ENCODE results near the gene GPR162.

The GPR162 gene

DNA sequence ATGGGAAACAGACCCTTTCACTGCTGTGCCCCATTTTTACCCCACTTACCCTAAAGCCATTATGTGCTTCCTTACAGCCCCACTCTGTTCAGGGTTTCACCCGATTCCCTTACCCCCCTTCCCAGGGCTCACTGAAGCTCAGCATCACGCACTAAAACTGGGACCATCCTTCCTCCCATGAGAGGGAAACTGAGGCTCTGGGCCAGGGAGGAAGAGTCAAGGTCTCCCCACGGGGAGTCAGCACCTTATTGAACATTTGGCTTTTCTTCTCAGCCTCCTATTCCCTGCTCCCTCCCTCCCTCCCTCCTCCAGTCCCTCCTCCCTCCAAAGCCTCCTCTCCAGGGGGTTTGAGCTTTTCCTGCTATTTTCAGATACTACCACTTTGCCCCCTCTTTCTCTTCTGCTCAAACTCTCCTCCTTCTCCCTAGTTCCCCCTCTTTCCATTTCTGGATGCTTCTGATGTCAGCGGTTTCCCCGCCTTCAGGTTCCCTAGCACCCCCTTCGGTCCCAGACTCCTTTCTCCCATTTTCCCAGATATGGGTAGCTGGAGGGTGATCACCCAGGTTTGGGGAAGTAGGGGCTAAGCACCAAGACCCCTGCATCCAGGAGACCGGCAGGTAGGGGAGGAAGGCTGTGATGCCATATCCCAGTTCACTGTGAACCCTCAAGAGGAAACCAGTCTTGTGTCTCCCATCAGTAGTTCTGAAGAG, 960 bp downstream of the GPR162 start:
- no peak for DNase-seq (ENCODE audit: low read depth)

DNA sequence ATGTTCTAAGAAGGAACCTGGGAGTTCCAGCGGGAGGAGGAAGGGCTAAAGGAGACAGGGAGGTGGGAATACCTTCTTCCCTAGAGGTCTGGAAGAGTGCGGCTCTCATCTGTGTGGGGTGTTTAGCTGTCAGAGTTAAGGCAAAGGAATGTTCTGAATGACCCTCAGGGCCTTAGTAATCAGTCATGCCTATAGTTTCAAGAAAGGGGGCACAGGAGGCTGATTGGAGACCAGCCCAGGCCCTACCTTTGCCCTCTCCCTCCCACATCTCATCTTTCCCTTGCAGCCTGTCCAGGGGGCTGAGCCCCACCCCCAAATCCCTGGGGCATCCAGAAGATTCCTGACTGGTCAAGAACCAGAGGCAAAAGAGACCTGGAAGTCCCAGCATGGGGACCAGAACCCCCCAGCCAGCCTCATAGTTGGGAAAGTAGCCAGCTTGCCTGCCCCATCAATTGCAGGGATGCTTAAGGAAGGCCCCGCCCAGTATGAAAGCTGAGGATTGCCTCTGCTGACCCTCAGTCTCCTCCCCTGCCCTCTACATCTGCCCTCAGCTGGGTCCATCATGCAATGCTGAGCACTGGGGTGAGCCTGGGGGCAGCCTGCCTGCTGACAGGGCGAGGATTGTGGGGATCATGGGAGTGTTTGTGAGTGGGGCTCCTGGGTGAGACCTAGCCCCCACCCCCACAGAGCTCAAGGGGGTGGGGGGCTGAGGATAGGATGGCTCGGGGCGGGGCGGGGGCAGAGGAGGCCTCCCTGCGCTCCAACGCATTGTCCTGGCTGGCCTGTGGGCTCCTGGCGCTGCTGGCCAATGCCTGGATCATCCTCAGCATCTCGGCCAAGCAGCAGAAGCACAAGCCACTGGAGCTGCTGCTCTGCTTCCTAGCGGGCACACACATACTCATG, 1.8 kb downstream of the GPR162 start:
- no peak for DNase-seq (ENCODE audit: low read depth)

DNA sequence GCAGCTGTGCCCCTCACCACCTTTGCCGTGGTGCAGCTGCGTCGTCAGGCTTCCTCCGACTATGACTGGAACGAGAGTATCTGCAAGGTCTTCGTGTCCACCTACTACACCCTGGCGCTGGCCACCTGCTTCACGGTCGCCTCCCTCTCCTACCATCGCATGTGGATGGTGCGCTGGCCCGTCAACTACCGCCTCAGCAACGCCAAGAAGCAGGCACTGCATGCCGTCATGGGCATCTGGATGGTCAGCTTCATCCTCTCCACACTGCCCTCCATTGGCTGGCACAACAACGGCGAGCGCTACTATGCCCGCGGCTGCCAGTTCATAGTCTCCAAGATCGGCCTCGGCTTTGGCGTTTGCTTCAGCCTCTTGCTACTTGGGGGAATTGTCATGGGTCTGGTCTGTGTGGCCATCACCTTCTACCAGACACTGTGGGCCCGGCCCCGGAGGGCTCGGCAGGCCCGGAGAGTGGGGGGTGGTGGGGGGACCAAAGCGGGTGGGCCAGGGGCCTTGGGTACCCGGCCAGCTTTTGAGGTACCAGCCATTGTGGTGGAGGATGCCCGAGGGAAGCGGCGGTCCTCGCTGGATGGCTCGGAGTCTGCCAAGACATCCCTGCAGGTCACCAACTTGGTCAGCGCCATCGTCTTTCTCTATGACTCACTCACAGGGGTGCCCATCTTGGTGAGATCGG, 2.6 kb downstream of the GPR162 start:
- DNase-seq (ENCODE audit: low read depth), result no peak

DNA sequence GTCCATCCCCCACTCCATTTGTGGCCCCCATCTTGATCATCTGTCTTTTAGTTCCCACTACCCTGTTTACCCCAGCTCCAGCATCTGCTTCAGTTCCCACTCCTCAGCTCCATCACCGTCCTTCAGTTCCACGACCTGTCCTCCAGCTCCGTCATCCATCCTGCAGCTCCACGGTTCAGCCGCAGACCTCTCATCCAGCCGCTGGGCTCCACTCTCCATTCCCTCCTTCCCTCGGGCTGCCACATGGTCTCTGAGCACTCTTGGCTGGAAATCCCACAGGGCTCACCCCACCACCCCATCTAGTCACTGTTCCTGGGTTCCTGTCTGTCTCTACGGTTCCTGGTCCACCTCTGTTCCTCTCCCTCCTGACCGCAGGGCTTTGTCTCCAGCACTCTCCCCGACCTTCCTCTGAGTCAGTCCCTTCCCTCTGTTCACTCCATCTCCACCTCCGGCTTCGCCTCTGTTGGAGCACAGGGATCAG, 3.3 kb downstream of the GPR162 start:
- DNase-seq (ENCODE audit: low read depth), result no peak

DNA sequence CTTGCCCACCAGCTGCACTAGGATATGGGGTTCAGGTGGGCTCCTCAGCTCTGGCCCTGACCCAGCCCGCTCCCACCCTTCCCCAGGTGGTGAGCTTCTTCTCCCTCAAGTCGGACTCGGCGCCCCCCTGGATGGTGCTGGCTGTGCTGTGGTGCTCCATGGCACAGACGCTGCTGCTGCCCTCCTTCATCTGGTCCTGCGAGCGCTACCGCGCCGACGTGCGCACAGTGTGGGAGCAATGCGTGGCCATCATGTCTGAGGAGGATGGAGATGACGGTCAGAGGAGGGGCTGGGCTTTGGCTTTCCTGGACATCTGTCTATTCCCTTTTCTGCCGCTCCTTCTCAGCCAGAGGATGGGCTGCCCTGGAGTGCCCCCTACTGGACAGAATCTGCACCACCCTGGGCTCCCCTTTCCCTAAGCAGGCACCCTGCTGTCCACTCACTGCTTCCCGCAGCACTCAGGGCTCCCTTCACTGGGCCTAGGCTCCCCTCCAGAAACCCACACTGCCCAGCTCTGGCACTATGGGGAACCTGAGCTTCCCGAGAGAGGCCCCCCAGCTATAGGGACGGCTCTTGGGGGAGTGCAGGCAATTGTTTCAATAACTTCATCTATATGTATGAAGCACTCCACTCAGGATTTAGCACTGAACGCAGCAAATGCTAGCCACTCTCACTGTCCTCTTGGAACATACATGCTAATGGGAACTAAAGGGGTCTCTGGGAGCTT, 3.9 kb downstream of the GPR162 start:
- DNase-seq (ENCODE audit: low read depth), result peak; percentile 55

DNA sequence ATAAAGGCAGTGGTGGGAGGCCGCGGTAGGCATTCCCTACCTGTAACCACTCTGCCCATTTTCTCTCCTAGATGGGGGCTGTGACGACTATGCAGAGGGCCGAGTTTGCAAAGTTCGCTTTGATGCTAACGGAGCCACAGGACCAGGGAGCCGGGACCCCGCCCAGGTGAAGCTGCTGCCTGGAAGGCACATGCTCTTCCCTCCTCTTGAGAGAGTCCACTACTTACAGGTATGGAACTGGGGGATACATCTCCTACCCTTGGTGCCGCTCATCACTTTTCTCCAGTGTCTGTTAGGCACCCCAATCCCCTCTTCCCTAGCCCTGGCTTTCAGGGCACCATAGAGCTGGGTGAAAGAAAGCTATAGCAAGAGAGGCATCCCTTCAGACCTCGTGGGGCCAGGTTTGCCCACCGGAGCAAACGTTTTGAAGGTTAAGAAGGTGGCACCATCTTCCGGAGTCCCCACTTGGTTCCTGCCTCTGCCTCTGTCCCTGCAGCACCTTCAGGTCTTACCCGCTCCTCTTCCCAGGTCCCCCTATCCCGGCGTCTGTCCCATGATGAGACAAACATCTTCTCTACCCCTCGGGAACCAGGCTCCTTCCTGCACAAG, 4.6 kb downstream of the GPR162 start:
- DNase-seq (ENCODE audit: low read depth), result no peak

DNA sequence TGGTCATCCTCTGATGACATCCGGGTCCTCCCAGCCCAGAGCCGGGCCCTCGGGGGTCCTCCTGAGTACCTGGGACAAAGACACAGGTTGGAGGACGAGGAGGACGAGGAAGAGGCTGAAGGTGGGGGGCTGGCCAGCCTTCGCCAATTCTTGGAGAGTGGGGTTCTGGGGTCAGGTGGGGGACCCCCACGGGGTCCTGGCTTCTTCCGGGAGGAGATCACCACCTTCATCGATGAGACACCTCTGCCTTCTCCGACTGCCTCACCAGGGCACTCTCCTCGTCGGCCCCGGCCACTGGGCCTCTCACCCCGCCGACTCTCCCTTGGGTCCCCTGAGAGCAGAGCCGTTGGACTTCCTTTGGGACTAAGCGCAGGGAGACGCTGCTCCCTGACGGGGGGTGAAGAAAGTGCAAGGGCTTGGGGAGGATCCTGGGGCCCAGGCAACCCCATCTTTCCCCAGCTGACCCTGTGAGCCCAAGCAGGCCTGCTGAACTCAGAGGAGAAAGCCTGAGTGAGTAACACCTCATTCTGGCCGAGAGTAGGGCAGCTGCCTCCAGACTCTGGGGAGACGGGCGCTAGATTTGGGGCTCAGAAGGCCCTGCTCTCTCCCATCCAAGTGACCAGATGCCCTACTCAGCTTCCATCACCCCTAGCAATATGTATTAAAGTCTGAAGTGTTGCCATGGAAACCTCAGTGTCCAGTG, 5.3 kb downstream of the GPR162 start:
- DNase-seq (ENCODE audit: low read depth), result no peak

DNA sequence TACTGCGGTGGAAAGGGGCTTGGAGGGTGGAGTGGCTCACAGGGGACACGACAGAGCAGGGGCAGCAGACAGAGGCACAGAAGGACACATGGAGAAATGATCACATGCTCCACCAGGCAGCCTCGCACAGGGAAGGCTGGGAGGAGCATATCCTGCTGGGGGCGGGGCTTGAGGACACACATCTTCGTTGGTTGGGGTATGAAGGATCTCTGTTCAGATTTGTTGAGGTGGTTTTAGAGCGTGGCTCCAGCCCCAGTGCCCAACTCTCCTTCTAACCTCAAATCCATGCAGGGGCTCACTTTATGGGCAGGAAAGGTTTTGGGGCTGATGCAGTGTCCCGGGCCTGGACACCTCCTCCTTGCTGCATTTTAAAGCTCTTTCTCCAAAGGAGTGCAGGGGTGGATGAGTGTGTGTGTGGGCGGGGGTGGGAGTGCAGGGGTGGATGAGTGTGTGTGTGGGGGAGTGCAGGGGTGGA, 5.9 kb downstream of the GPR162 start:
- DNase-seq (ENCODE audit: low read depth), result no peak

DNA sequence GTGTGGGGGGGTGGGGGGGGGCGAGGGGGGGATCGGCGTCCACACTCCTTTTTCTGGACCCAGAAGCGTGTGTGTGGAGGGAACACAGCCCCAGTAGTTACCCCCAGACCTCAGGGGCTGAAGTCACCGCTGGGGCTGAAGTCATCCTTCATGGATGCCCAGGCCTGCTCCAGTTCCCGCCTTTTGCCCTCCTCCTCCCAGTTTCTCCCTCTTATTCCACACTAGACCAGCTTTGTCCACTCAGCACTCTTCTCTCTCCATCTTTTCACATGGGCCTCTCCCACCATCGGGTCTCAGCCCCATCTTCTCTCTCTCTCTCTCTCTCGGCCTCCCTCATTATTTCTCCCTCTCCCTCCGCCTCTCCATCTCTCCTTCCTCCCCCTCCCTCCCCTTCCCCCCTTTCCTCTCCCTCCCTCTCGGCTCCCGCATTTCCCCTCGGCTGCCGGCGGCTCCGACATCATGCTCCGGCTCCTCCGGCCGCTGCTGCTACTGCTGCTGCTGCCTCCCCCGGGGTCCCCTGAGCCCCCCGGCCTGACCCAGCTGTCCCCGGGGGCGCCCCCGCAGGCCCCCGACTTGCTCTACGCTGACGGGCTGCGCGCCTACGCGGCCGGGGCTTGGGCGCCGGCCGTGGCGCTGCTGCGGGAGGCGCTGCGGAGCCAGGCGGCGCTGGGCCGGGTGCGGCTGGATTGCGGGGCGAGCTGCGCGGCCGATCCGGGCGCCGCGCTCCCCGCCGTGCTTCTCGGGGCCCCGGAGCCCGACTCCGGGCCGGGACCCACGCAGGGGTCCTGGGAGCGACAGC, 6.6 kb downstream of the GPR162 start, which contains the start of gene P3H3:
Gene P3H3, plus strand, starts transcription at position 426 of the 799 bp plus-strand sequence. Its CDS starts 34 bp downstream, at position 460.
- no peak for DNase-seq (ENCODE audit: low read depth)

DNA sequence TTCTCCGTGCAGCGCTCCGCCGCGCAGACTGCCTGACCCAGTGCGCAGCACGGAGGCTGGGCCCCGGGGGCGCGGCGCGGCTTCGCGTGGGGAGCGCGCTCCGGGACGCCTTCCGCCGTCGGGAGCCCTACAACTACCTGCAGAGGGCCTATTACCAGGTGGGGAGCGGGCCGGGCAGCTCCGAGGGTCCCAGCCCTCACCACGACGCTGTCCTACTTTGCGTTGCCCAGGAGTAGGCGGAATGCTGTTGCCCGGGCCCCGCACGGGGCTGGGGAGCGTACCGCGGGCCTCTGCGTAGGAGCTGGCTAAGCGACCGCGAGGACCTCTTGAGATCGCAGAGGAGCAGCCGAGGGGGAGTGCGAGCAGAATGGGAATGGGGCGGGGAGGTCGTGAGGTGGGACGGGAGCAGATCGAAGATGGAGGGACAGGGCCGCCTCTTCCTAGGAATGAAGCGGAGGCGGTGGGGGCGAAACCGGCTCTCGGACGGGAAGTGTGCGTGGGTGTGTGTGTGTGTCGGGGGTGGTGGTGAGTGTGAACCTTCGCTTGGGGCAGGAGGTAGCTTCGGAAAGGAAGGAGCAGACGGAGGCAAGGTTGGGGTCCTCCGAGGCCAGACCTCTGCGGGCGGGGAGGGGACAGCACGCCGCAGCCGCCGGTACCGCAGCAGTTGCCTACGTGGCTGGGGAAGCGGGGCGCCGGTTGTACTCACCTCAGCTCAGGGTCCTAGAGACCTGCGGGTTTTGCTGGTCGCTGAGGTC, 7.3 kb downstream of the GPR162 start:
- no peak for DNase-seq (ENCODE audit: low read depth)

DNA sequence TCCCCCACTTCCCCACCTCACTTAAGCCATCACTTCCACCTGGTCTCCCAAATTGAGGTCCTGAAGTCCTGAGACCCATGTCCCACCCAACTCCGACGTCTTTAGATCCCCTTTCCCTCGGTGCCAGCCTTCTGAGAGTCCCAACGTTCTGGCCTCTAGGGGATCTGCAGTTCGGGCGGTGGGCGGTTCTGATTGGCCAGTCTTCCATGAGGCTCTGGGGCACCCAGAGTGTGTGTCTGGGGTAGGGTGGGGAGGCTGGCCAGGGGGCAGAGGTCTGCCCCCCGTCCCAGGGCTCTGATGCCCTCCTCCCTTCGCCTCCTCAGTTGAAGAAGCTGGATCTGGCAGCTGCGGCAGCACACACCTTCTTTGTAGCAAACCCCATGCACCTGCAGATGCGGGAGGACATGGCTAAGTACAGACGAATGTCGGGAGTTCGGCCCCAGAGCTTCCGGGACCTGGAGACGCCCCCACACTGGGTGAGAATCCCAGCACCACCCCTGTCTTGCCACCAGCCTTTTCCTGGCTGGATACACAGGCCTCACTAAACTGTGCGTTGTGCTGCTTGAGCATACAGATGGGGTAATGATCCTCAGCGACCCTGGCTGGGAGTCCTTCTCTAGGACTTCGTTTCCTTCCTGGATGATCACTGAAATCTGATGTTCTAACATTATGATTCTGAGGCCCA, 8.1 kb downstream of the GPR162 start:
- no peak for DNase-seq (ENCODE audit: low read depth)

DNA sequence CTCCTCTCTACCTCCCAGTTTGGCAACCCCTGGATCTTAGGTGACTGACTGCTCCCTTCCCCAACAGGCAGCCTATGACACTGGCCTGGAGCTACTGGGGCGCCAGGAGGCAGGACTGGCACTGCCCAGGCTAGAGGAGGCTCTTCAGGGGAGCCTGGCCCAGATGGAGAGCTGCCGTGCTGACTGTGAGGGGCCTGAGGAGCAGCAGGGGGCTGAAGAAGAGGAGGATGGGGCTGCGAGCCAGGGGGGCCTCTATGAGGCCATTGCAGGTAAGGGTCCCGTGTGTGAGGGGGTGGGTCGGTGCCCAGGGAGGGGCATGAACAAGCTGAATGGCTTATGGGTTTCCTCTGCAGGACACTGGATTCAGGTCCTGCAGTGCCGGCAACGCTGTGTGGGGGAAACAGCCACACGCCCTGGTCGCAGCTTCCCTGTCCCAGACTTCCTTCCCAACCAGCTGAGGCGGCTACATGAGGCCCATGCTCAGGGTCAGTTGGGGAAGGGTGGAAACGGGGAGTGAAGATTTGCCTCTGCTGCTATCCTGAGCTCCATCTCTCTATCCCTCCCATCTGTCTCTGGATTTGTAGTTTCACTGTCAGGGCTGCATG, 8.8 kb downstream of the GPR162 start:
- DNase-seq (ENCODE audit: low read depth), result no peak

DNA sequence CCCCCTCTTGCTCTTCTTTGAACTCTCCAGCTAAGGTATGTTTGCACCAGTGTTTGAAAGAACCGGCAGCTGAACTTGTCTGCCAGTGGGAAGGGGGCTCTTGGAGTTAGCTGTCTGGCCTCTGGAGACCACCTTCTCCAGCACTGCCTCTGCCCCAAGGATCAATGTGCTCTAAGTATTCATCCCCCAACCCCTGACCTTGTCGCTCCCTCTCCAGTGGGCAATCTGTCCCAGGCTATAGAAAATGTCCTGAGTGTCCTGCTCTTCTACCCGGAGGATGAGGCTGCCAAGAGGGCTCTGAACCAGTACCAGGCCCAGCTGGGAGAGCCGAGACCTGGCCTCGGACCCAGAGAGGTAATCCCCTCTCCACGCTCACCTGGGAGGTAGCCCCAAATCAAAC, 9.4 kb downstream of the GPR162 start:
- no peak for DNase-seq (ENCODE audit: low read depth)

DNA sequence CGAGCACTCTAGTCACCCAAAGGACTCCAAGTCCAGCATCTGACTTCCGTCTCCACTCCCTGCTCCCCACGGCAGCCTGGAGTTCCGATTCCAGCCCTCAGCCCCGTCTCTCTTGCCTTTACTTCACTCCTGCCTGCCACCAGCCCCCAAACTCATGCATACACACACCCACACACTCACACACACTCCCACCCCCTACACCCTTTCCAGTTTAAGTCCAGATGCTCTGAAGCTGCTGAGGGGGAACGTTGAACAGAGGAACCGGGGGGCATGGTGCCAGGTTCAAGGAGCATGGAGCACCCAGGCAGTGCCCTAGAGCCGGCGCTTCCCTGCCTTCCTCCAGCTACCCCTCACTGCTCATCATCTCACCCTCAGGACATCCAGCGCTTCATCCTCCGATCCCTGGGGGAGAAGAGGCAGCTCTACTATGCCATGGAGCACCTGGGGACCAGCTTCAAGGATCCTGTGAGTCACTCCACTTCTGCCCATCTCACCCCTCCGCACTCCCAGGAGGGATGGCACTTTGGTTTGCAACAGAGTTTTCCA, 9.9 kb downstream of the GPR162 start:
- no peak for DNase-seq (ENCODE audit: low read depth)

DNA sequence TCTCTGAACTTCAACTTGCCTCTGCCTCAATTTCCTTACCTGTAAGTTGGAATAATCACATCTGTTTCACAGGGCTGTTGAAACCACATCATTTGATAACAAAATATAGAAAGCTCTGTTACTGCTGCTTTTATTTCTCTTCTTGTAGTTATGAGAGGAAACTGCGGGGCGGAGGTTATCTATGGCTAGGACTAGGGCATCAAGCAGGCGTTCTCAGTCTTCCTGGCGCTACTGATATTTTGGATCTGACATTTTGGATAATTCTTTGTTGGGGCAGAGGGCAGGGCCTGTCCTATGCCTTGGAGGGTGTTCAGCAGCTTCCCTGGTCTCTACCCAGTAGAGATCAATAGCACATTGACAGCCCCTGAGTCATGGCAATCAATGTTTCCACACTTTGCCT, 10.5 kb downstream of the GPR162 start:
- DNase-seq (ENCODE audit: low read depth), result no peak

DNA sequence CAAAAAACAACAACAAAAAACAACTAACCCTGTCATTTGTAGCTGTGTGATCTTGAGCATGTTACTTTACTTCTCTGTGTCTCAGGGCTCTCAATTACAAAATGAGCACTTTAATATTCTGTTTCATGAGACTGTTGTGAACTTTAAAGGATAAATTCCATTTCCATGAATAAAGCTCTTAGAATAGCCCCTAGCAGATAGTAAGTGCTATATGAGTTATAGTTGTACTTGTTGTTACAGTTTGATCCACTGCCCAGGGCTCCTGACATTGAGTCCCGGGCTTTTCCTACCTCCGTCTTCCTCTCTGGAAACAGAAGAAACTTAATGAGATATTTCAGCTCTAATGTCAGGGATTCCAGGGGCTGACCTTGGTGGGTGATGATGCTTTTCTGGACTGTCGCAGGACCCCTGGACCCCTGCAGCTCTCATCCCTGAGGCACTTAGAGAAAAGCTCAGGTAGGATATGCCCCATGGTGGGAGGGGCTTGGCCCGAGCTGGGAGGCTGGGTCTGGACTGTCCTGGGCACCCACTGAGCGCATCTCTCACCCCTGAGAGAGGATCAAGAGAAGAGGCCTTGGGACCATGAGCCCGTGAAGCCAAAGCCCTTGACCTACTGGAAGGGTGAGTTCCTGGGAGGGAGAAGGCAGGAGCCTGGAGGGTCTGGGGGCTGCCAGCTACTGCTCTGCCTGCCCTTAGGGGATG, 11.7 kb downstream of the GPR162 start:
- DNase-seq (ENCODE audit: low read depth), result no peak

DNA sequence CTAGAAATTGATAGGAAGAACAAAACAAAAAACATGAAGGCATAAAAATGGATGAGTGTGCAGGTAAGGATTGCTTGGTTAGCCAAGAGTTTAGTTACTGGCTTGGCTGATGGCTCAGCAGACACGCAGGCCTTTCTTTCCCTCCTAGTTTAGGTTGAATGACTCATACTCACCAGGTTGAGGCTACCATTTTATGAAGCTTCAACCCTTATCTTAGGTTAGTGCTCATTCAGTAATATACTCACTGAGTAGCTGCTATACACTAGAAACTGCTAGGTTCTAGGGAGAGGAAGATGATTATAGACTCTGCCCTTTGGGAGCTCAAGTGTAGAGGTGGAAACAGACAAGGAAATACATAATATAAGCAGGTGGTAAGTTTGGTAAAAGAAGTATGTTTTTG, 12.6 kb downstream of the GPR162 start:
- DNase-seq (ENCODE audit: low read depth), result no peak
